ENCODE measurements around the gene IMPG2. TPM values are rescaled to one million over a fixed set of nuclear protein-coding genes. Genes with fewer than 3 reads are reported as not detected.
A peak's percentile ranks its signal among the peaks of the same experiment; 100 is the strongest.

The IMPG2 gene
- total RNA-seq, 1 donor = 0.36 TPM

GRCh38 chr3:101179637-101180036 lies 140.7 kb downstream of the IMPG2 start:
- TF ChIP-seq CTCF (IDR thresholded peaks at IDR 0.05; ENCODE audit: extremely low read depth, low read depth, low read length) = no peak
- peak overlapping the region; percentile 12 for H3K27ac ChIP-seq (ENCODE audit: low read depth, low read length)
- H3K36me3 ChIP-seq (ENCODE audit: insufficient read depth, low read length) = no peaks in the 10 kb centered on the region
- no peaks in the 10 kb centered on the region for H3K9me3 ChIP-seq (ENCODE audit: low read depth, low read length)
- peak overlapping the region; percentile 45 for H2AFZ ChIP-seq (ENCODE audit: low read length)
- H4K20me1 ChIP-seq (ENCODE audit: insufficient read depth, low read length) = no peaks in the 10 kb centered on the region
- peaks cover 6% of the 10 kb centered on the region for H3K4me1 ChIP-seq (ENCODE audit: insufficient read depth, low read length)
- peak overlapping the region; percentile 55 for H3K4me2 ChIP-seq (ENCODE audit: insufficient read depth, low read length)
- no peak overlapping the region for H3K4me3 ChIP-seq (ENCODE audit: insufficient read depth, low read length)
- no peaks in the 10 kb centered on the region for H3K27me3 ChIP-seq (ENCODE audit: insufficient read depth, low read length)
- peak; percentile 41 for DNase-seq (ENCODE audit: insufficient read length, low spot score, missing footprints)
- no peaks in the 10 kb centered on the region for H3K79me2 ChIP-seq (ENCODE audit: insufficient read depth, low read length)

- no peaks in the 10 kb centered on the region for H3K27me3 ChIP-seq (ENCODE audit: insufficient read depth, low read length)
- peaks cover 6% of the 10 kb centered on the region for H3K4me1 ChIP-seq (ENCODE audit: insufficient read depth, low read length)
These were observed 142.8 kb downstream of the IMPG2 start for GRCh38 chr3:101177577-101177976.

More at GRCh38 chr3:101177577-101177976, 142.8 kb downstream of the IMPG2 start:
- Histone ChIP-seq H3K27ac (ENCODE audit: low read depth, low read length) (no peak overlapping the region), H4K20me1 (ENCODE audit: insufficient read depth, low read length) (no peaks in the 10 kb centered on the region), H3K4me2 (ENCODE audit: insufficient read depth, low read length) (no peak overlapping the region), H3K4me3 (ENCODE audit: insufficient read depth, low read length) (no peak overlapping the region), H3K9me3 (ENCODE audit: low read depth, low read length) (no peaks in the 10 kb centered on the region), H3K79me2 (ENCODE audit: insufficient read depth, low read length) (no peaks in the 10 kb centered on the region), H2AFZ (ENCODE audit: low read length) (peak overlapping the region; percentile 9), H3K36me3 (ENCODE audit: insufficient read depth, low read length) (no peaks in the 10 kb centered on the region)
- no peak for DNase-seq (ENCODE audit: insufficient read length, low spot score, missing footprints)
- no peak for TF ChIP-seq CTCF (IDR thresholded peaks at IDR 0.05; ENCODE audit: extremely low read depth, low read depth, low read length)

Other genes with a start within 250 kb of the IMPG2 start
- gene SENP7, start 192.6 kb upstream of the IMPG2 start, total RNA-seq = 11.2 and 11.8 TPM in 2 replicates
- 25.0 and 25.6 TPM in 2 replicates for gene TRMT10C, start 241.3 kb upstream of the IMPG2 start, total RNA-seq